ENCODE data around the gene PRPF38A. TPM values are rescaled to one million over a fixed set of nuclear protein-coding genes. Genes with fewer than 3 reads are reported as not detected.

The PRPF38A gene
- total and polyA plus RNA-seq, 2 donors (not counting 3 experiments of a cell fraction or from before 2014, with no cell fraction given), result 16.0 to 42.0 TPM

DNA sequence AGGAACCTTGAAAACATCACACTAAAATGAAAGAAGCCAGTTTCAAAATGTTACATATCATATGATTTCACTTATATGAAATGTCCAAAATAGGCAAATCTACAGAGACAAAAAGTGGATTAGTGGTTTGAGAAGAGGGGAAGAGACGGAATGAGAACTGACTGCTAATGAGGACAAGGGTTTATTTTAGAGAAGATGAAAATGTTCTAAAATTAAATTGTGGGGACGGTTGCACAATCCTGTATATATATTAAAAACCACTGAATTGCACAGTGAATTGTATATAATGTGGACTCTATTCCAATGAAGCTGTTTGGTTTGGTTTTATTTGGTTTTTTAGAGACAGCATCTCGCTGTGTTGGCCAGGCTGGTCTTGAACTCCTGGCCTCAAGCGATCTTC, 35.6 kb downstream of the PRPF38A start:
- H4K20me1 ChIP-seq (replicated peaks; ENCODE audit: control insufficient read depth, extremely low read depth, insufficient read depth, low read length), result no peaks in the 10 kb centered on the region
- ChIA-PET POLR2A (no interaction called here), CTCF (no interaction called here)
- TF ChIP-seq EZH2 (IDR thresholded peaks at IDR 0.05; ENCODE audit: borderline replicate concordance, low read depth, low read length, severe bottlenecking), result no peak
- no peak for TF ChIP-seq POLR2A (IDR thresholded peaks at IDR 0.05; ENCODE audit: low read depth, low read length)
- no peak for TF ChIP-seq FOS (IDR thresholded peaks at IDR 0.05; ENCODE audit: borderline replicate concordance, insufficient read depth, low read length)
- TF ChIP-seq JUN (IDR thresholded peaks at IDR 0.05; ENCODE audit: borderline replicate concordance, insufficient read depth, insufficient read length, low read depth), result no peak
- TF ChIP-seq POLR2AphosphoS5 (IDR thresholded peaks at IDR 0.05; ENCODE audit: insufficient read depth, low read depth, low read length), result no peak
- no peak for TF ChIP-seq MAX (IDR thresholded peaks at IDR 0.05; ENCODE audit: insufficient read depth, insufficient read length)
- TF ChIP-seq CTCF (IDR thresholded peaks at IDR 0.05; ENCODE audit: extremely low read depth in 1 of 2, insufficient read depth in 1 of 2, low read depth in 1 of 2, low read length in 2 of 2), result no peak
- no peak for TF ChIP-seq GATA2 (IDR thresholded peaks at IDR 0.05; ENCODE audit: insufficient read depth, insufficient read length, low read depth, low read length)
- no peak for TF ChIP-seq MYC (IDR thresholded peaks at IDR 0.05; ENCODE audit: low read depth, low read length)
- H3K36me3 ChIP-seq (ENCODE audit: control insufficient read depth in 2 of 2, extremely low read depth in 1 of 2, insufficient read depth in 2 of 2, low read length in 2 of 2), result peaks cover 0 to 2% of the 10 kb centered on the region in 2 experiments
- dilution Hi-C loops (cut with MboI; ENCODE audit: extremely low pct_ligation_motif_present, low sequenced_read_pairs) (no loop called here), intact Hi-C loops (cut with micrococcal nuclease) (no loop called here)
- no peak overlapping the region for H3K4me2 ChIP-seq (ENCODE audit: insufficient read depth, low read length)
- no peaks in the 10 kb centered on the region for H3K79me2 ChIP-seq (ENCODE audit: control insufficient read depth, insufficient read depth, low read length)
- no peak overlapping the region for H3K4me3 ChIP-seq (replicated peaks in 1 of 3; ENCODE audit: insufficient read depth in 1 of 3, low read depth in 1 of 3, low read length in 3 of 3)
- no peaks in the 10 kb centered on the region for H3K9me1 ChIP-seq (replicated peaks; ENCODE audit: control insufficient read depth, extremely low read depth, insufficient read depth, low read length)
- no peak overlapping the region for H2AFZ ChIP-seq (ENCODE audit: low read depth, low read length)
- no TSS peak for BruUV-seq (replicated peaks)
- H3K27me3 ChIP-seq (ENCODE audit: control insufficient read depth in 2 of 2, insufficient read depth in 2 of 2, low read length in 2 of 2), result no peaks in the 10 kb centered on the region
- no peak overlapping the region for H3K27ac ChIP-seq (ENCODE audit: insufficient read depth, low read depth, low read length)
- no peaks in the 10 kb centered on the region for H3K9me3 ChIP-seq (replicated peaks; ENCODE audit: control insufficient read depth, insufficient read depth, low read length)
- no peak for DNase-seq (ENCODE audit: low read depth, low spot score)
- H3K9ac ChIP-seq (replicated peaks; ENCODE audit: extremely low read depth, insufficient read depth, low read length), result no peak overlapping the region
- no peak for FAIRE-seq
- no peaks in the 10 kb centered on the region for H3K4me1 ChIP-seq (ENCODE audit: control insufficient read depth, extremely low read depth, insufficient read depth, low read length)

Measured in endothelial cell of umbilical vein (primary cell).